GM21619 (cell line): Measurements from ENCODE around the gene ACSL4.
"Not testable (repeated sequence)": the region's sequence is repeated elsewhere in the genome, so short reads cannot be mapped to it uniquely, and the experiment has no call there.

Source experiments
- ATAC-seq: cut with Tn5 transposase; IDR thresholded peaks from one replicate; pipeline ENCODE4 v1.9.1; 2021; ENCODE audit not compliant: unreplicated experiment

The ACSL4 gene

GRCh38 chrX:109732017-109732801 is 848 bp downstream of the ACSL4 start:
- peak; percentile 31 for ATAC-seq

DNA sequence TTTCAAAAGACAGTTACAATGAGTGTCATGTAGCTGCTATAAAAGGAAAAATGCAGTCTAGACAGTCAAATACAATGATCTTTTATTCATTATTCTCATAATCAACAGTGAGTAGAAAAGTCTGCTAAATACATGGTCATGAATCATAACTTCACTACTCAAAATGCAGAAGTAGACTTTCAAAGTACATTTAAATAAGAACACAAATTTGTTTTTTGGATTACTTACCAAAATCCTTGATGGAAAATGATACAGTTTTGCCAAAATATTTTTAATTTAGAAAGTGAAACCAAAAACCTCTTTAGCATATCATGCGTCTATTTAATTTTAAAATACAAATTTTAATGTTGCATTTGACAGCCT is 4.9 kb downstream of the ACSL4 start:
- ATAC-seq = no peak

DNA sequence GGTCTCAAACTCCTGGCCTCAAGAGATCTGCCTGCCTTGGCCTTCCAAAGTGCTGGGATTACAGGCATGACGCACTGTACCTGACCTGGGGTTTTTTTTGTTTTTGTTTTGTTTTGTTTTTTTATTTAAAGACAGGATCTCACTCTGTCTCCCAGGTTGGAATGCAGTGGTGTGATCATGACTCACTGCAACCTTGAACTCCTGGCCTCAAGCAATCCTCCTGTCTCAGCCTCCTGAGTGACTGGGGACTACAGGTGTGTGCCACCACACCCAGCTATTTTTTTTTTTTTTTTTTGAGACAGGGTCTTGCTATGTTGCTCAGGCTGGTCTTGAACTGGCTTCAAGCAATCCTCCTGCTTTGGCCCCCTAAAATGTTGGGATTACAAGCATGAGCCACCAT is 8.1 kb downstream of the ACSL4 start:
- ATAC-seq = not testable (repeated sequence)

GRCh38 chrX:109720947-109721346 is 12.1 kb downstream of the ACSL4 start:
- no peak for ATAC-seq

DNA sequence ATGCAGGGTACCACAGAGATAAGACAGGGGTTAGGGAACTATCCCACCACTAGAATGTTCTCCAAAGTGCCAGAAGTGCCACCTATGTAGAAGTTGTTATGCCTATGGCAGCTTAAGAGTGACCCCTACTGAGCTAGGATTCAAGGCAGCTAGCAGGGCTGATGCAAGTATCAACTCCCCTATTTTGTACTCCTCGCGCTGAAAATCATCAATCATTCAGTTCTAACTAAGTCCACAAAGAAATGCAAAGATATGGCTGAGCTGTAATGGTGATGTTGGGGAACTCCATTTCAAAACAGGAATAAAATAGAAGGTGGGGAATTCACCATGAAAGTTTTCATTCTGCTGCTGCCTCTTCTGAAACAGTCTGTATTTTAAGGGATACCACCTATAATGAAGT is 13.8 kb downstream of the ACSL4 start:
- ATAC-seq = no peak

DNA sequence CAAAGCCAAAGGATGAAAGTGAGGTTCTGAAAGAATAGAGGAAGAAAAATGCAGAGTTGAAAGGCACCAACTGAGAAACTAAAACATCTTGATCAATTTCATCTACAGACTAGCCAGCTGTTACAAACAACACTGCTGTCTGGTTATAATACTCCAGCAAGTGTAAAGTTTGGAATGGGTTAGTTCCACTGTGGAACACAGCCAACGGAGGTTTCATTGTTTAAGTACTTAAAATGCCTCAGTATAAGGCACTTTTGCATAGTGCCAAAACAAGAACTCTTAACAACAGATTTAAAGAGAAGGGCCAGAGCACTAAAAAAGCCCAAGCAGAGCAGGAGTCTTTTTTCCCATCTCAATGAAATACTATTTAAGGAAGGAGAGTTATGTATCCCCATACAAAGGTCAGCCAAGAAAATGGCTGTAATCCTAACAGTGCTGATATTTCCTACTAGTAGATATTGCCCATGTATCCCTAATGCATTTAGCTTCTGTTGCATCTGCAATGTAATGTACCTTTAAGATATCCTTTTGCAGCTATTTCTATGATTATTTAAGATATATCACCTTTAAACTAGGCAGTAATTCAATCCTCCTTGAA is 16.5 kb downstream of the ACSL4 start:
- ATAC-seq = no peak

- ATAC-seq = no peak
Measured at GRCh38 chrX:109714340-109714958, 18.6 kb downstream of the ACSL4 start.

DNA sequence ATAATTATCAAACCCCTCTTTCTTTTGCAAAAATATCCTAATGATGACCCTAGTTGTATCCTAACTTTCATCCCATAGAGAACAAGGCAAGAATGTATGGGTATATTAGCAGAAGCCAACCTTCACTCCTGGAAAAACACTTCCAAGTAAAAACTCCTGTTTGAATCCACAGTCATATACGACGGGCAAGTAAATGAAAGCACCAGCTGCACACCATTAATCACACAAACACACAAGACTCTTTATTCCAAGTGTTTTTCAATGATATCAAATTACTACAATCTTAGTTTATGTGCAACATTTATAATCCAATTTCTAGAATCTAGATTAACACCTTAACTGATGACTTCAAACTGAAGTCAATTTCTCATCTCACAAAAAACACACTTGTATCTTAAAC is 22.9 kb downstream of the ACSL4 start:
- no peak for ATAC-seq

- ATAC-seq = peak; percentile 57
Measured at GRCh38 chrX:109709129-109709631, 23.9 kb downstream of the ACSL4 start.

GRCh38 chrX:109707720-109708119 is 25.3 kb downstream of the ACSL4 start:
- no peak for ATAC-seq

DNA sequence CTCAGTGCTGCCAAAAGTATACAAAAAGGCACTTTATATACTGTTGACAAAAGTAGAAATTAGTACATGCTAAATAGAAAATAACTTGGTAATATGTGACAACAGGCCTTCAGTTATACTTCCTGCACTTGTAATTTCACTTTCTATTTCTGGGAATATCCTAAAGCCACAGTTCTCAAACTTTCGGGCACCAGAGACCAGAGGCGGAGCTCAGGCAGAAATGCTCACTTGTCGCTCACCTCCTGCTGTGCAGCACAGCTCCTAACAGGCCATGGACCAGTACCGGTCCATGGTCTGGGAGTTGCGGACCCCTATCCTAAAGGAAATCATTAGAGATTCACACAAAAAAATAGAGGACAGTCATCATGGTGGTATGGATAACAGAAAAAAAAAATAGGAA is 25.7 kb downstream of the ACSL4 start:
- no peak for ATAC-seq

- ATAC-seq = peak; percentile 80
Measured at GRCh38 chrX:109704563-109704962, 28.5 kb downstream of the ACSL4 start.

GRCh38 chrX:109697855-109698254 is 35.2 kb downstream of the ACSL4 start:
- no peak for ATAC-seq

- ATAC-seq = no peak
Measured at GRCh38 chrX:109696146-109696740, 36.8 kb downstream of the ACSL4 start.

GRCh38 chrX:109695637-109696036 is 37.4 kb downstream of the ACSL4 start:
- no peak for ATAC-seq

GRCh38 chrX:109691752-109692151 is 41.3 kb downstream of the ACSL4 start:
- no peak for ATAC-seq

GRCh38 chrX:109691277-109691676 is 41.8 kb downstream of the ACSL4 start:
- no peak for ATAC-seq

DNA sequence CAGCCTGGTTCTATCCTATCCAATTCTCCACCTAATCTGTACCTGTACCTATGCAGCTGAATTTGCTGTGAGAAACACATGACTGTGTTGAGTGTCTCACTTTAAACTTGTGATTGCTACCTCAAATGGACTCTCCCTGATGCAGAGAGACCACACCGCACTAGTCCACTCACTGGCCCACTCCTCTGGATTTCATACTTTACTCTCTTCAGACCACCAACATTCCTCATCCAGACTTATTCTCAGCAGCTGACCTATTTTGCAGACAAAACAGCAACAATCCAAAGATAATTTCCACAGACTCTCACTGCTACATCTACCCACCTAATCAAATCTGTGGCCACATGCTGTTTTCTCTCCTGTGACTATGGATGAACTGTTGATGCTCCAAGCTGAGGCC is 45.2 kb downstream of the ACSL4 start:
- no peak for ATAC-seq

DNA sequence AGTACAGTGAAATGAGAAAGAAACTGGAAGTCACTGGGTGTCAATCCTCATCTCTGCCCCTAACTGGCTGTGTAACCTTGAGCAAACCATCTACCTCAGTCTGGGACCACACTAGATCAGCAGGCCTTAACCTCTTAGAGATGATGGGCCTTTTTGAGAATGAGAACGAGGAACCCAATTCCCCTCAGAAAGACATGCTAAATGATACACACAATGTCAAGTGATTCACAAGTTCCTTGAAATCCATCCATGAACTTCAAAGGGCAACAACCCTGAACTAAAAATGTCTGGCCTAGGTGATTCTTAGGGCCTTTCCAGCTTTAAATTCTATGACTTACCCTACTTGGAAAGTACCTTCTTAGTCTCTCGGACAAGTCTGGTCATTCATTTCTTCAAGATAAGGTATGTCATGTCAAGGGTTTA is 47.4 kb downstream of the ACSL4 start:
- ATAC-seq = no peak

- ATAC-seq = no peak
Measured at GRCh38 chrX:109684136-109684535, 48.9 kb downstream of the ACSL4 start.

- no peak for ATAC-seq
Measured at GRCh38 chrX:109681475-109682081, 51.5 kb downstream of the ACSL4 start.
